HG02970 (cell line): ENCODE data around the gene GCGR.

Experiments used
- ATAC-seq: cut with Tn5 transposase; IDR thresholded peaks from one replicate; pipeline ENCODE4 v1.9.1; 2021; ENCODE audit warnings: mild to moderate bottlenecking, moderate library complexity, moderate number of reproducible peaks; ENCODE audit not compliant: unreplicated experiment, low FRiP score

The GCGR gene

DNA sequence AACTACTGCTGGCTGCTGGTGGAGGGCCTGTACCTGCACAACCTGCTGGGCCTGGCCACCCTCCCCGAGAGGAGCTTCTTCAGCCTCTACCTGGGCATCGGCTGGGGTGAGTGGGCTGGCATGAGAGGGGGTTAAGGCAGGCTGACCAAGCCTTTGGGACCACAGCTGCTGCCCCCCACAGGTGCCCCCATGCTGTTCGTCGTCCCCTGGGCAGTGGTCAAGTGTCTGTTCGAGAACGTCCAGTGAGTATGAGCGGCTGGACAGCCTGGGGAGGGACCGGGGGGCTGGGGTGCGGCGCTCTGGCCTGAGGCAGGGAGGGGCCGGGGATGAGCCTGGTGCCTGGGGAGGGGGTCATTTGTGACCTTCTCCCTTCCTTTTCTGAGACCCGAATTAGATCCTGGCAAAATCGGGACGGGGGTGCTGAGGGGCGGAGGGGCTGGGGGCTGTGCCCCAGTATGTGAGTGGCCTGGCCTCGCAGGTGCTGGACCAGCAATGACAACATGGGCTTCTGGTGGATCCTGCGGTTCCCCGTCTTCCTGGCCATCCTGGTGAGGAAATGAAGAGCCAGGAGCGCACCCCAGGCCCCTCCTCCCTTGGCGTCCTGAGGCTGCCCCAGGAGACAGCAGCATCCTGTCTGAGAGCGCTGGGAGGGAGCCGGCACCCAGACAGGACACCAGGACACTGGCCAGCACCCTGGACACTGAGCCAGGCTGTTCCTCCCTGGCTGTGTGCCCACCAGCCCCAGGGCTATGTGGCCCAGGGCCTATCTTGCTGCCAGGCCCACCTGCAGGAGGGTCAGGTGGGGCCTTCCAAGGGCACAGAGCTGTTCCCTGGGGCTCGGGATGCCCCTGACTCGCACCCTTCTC, 8.0 kb downstream of the GCGR start:
- no peak for ATAC-seq

GRCh38 chr17:81812571-81813370, 8.8 kb downstream of the GCGR start:
- no peak for ATAC-seq

- no peak for ATAC-seq
Measured at GRCh38 chr17:81813371-81813684, 9.4 kb downstream of the GCGR start.

- no peak for ATAC-seq
Measured at GRCh38 chr17:81813861-81814683, 10.1 kb downstream of the GCGR start.

GRCh38 chr17:81814748-81815645, 11.0 kb downstream of the GCGR start:
- no peak for ATAC-seq

GRCh38 chr17:81815646-81815986, 11.7 kb downstream of the GCGR start:
- ATAC-seq = no peak

DNA sequence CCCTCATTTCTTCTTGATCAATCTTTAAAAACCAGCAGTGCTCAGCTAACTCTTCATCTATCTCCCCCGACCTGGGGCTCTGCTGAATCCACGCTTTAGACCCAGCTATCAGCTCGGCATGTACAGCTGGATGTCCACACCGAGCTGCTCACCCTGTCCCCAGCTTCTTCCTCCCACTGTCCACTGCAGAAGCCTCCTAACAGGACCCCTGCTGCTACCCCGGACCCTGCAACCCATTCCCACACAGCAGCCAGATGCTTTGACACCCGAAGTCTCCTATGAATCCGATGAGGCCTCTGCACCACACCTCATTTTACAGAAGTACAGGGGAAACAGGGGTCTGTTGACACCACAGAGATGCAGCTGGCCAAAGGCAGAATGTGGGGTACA, 13.8 kb downstream of the GCGR start:
- no peak for ATAC-seq

DNA sequence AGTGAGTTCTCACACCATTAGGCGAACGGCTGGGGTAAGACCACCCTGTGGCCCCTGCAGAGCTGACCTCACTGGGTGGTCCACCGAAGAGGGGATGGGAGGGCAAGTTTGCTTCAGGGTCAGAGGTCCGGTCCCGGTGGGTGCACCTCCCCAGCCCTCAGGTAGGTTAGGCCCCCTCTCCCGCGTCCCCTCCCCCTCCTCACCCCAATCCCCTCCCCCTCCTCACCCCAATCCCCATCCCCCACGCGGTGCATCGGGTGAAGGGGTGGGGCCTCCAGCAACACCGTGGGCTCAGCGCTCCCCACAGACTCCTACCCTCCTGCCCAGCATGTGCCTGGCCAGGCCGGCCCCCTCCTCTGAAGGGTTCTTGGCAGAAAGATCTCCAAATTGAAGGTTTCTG, 15.8 kb downstream of the GCGR start:
- ATAC-seq = no peak

DNA sequence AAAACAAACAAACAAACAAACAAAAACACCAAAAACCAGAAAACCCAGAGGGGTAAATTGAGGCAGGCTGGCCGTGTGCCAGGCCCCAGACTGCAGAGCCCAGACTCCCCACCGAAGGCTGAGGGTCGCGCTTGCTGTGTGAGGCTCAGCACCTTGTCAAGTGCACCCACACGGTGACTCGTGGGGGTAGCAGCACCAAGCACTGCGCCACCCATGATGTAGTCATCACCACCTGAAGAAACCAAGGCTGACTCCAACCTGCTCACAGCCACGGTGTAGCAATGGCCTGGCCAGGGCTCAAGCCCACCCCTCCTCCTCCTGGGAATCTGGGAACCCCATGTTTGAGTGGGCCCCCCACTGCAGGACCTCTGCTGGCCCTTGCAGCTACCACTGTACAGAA, 17.2 kb downstream of the GCGR start:
- no peak for ATAC-seq

GRCh38 chr17:81821603-81822311, 17.8 kb downstream of the GCGR start:
- ATAC-seq = no peak

GRCh38 chr17:81822312-81822637, 18.3 kb downstream of the GCGR start:
- no peak for ATAC-seq

DNA sequence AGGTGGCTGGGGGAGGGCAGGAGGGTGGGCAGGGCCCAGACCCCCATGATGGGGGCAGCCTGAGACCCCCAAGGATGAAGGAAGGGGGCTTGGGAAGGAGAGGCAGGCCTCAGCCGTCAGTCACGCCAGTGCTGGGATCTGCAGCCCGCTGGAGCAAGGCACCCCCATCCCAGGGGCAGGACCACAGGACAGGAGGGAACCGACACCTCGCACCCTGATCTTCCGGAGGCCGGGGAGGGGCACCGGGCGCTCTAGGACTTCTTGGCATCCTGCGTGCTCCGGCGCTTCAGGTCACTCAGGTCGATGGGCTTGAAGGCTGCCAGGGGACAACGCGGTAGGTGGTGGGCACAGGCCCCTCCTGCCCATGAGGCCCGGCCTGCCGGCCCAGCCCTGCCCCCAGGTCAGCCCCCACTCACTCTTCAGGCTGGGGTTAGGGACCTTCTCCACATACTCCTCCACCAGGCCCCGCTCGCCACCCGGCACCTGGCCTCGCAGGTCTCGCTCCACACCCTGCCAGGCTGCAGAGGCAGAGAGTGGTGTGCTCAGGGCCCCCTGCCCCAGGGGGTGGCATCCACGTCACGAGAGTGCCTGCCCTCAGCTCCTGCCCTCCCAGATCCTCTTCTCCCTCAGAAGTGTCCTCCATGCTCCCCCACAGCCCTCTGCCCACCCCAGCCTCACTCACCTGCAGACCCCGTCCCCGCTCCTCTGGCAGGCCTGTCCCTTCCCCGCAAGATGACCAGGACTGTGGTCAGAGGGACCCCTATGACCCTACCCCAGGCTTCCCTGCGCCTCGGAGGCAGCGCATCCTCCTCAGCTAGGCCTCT, 19.3 kb downstream of the GCGR start:
- no peak for ATAC-seq

- ATAC-seq = no peak
Measured at GRCh38 chr17:81823820-81824550, 20.0 kb downstream of the GCGR start.

- no peak for ATAC-seq
Measured at GRCh38 chr17:81824595-81824994, 20.6 kb downstream of the GCGR start.

DNA sequence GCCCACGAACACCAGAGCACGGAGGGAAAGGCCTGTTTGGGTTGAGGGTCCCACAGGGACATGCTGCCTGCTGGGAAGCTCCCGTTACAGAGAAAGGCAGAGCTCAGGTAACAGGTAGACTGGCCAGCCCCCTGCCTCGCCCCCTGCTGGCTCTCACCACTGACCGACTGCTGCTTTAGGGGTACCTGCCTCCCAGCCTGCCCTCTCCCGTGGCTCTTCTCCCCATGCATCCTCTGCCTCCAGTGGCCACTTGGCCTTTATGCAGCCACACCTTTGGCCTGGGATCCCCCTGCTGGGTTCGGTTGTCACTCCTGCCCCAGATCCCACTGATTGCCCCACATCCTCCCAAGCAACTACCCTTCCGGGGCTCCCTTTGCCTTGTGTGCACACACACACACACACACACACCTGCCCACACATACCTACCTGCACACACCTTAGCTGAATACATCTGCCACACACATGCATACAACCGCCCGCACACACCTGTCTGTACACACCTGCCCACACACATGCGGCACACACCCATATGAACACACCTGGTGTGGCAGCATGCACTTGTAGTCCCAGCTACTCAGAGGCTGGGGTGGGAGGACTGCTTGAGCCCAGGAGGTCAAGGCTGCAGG, 22.0 kb downstream of the GCGR start:
- ATAC-seq = no peak

DNA sequence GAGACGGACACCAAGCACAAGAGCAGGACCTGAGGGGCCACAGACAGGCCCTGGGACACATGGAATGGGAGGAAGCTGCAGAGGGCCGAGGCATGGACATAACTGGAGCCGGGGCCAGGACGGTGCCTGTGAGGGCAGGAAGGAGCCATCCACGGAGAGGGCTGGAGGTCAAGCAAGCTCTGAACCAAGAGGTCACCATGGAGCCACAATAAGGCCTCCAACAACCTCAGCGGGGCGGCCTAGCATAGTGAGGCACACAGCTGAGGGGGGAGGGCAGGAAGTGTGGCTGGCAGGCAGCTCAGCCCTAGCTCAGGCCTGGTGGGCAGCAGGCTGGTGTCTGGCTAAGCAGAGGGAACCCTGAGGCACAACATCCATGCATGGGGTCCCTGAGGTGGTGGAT, 24.7 kb downstream of the GCGR start:
- ATAC-seq = no peak

GRCh38 chr17:81829858-81830257, 25.9 kb downstream of the GCGR start:
- ATAC-seq = no peak

GRCh38 chr17:81831563-81831956, 27.6 kb downstream of the GCGR start:
- ATAC-seq = no peak
